ENCODE results near the gene ITGB1. TPM values are rescaled to one million over a fixed set of nuclear protein-coding genes. Genes with fewer than 3 reads are reported as not detected.

Gene ITGB1
- total and polyA plus RNA-seq, 2 of the 8 experiments (the other 6 are each of a cell fraction or from before 2014, with no cell fraction given): 82.7 to 321 TPM

GRCh38 chr10:32984003-32984600 lies 26.1 kb upstream of the ITGB1 start:
- H3K79me1 ChIP-seq (ENCODE audit: low read depth, low read length): no peaks in the 10 kb centered on the region
- H3K4me1 ChIP-seq (replicated peaks in 1 of 4; ENCODE audit: control insufficient read depth in 3 of 4, insufficient read depth in 4 of 4, low read length in 3 of 4): peaks cover 0 to 9% (median 2%) of the 10 kb centered on the region in 4 experiments; a peak in 4 of 7 replicates
- FAIRE-seq: no peak
- no peak overlapping the region for H4K8ac ChIP-seq (ENCODE audit: extremely low read depth, insufficient read depth, low read length)
- H2AFZ ChIP-seq (ENCODE audit: low read length): no peak overlapping the region
- no peak for DNase-seq (ENCODE audit: low read depth in 1 of 2, low spot score in 2 of 2)
- ChIA-PET CTCF (ENCODE audit: partially characterized antibody) (interaction anchor here (1.8 to 2.4 kb wide), 2 partner anchors 23 to 25 kb away, joined by 7 to 9 read pairs; no protein-coding TSS in a partner anchor), POLR2A (ENCODE audit: partially characterized antibody) (no interaction called here)
- H2BK5ac ChIP-seq (ENCODE audit: low read depth, low read length): no peak overlapping the region
- H3K18ac ChIP-seq (ENCODE audit: extremely low read depth, low read length): no peak overlapping the region
- no peaks in the 10 kb centered on the region for H3K9me3 ChIP-seq (ENCODE audit: insufficient read depth in 2 of 2, low read depth in 1 of 2, low read length in 1 of 2)
- H3K36me3 ChIP-seq (ENCODE audit: control insufficient read depth in 2 of 4, insufficient read depth in 4 of 4, low read length in 3 of 4): no peaks in the 10 kb centered on the region
- WGBS, 2 experiments (ENCODE audit: extremely low coverage in 1 of 2, insufficient coverage in 1 of 2, insufficient read length in 1 of 2, insufficient replicate concordance in 2 of 2, low coverage in 1 of 2, low lambda C conversion rate in 2 of 2, missing lambda C conversion rate in 1 of 2): 94% methylated on average over 4 of the region's 4 CpGs; no CpG with 5 or more reads in 1 of the 2 experiments
- no peaks in the 10 kb centered on the region for H3K79me2 ChIP-seq (ENCODE audit: control insufficient read depth in 1 of 2, insufficient read depth in 2 of 2, low read length in 2 of 2)
- no peak overlapping the region for H3K14ac ChIP-seq (ENCODE audit: insufficient read length)
- no peak overlapping the region for H4K5ac ChIP-seq (ENCODE audit: insufficient read length, low read depth, low read length)
- no peak overlapping the region for H3K4me3 ChIP-seq (ENCODE audit: extremely low read depth in 1 of 4, insufficient read depth in 2 of 4, low read depth in 3 of 4, low read length in 4 of 4)
- H4K91ac ChIP-seq (replicated peaks; ENCODE audit: insufficient read length, low read length): no peak overlapping the region
- no peak overlapping the region for H2AK5ac ChIP-seq (ENCODE audit: low read depth, low read length)
- H3K23ac ChIP-seq (ENCODE audit: insufficient read length): no peak overlapping the region
- no peak overlapping the region for H3K9ac ChIP-seq (replicated peaks in 1 of 4; ENCODE audit: extremely low read depth in 1 of 4, low read depth in 3 of 4, low read length in 3 of 4)
- H3K27me3 ChIP-seq (replicated peaks in 1 of 4; ENCODE audit: control insufficient read depth in 3 of 4, extremely low read depth in 1 of 4, insufficient read depth in 3 of 4, low read length in 3 of 4): no peaks in the 10 kb centered on the region
- no peak overlapping the region for H2BK15ac ChIP-seq (ENCODE audit: low read length)
- H2BK20ac ChIP-seq (ENCODE audit: low read length): no peak overlapping the region
- no peaks in the 10 kb centered on the region for H4K20me1 ChIP-seq (replicated peaks in 1 of 2; ENCODE audit: control insufficient read depth in 1 of 2, insufficient read depth in 2 of 2, low read length in 2 of 2)
- no peak overlapping the region for H3K4me2 ChIP-seq (ENCODE audit: insufficient read depth in 1 of 2, low read depth in 2 of 2, low read length in 2 of 2)
- H2BK120ac ChIP-seq (replicated peaks; ENCODE audit: low read depth, low read length): no peak overlapping the region
- H3K4ac ChIP-seq (replicated peaks; ENCODE audit: insufficient read length, low read depth, low read length): no peak overlapping the region
- H3K23me2 ChIP-seq (ENCODE audit: low read depth, low read length): peaks cover 4% of the 10 kb centered on the region
- H3K27ac ChIP-seq (ENCODE audit: low read depth, low read length): no peak overlapping the region
- no peak overlapping the region for H2BK12ac ChIP-seq (ENCODE audit: low read depth, low read length)
- no peak overlapping the region for H3K56ac ChIP-seq (replicated peaks; ENCODE audit: insufficient read length, low read depth, low read length)
- TF ChIP-seq EZH2 (IDR thresholded peaks at IDR 0.05; ENCODE audit: low read depth, low read length, severe bottlenecking) (no peak), SUZ12 (IDR thresholded peaks at IDR 0.05; ENCODE audit: low read length) (no peak), ATF3 (IDR thresholded peaks at IDR 0.05; ENCODE audit: insufficient read depth, low read depth, low read length) (no peak), CBX5 (IDR thresholded peaks at IDR 0.05; ENCODE audit: low read depth, low read length) (no peak), SIN3A (conservative IDR thresholded peaks at IDR 0.05 in 1 of 2, IDR thresholded peaks at IDR 0.05 in 1 of 2; ENCODE audit: low read depth in 1 of 2, low read length in 2 of 2) (no peak), SP1 (IDR thresholded peaks at IDR 0.05; ENCODE audit: low read depth, low read length) (no peak), SAP30 (IDR thresholded peaks at IDR 0.05; ENCODE audit: insufficient read depth, insufficient replicate concordance, low read length) (no peak), JUN (IDR thresholded peaks at IDR 0.05; ENCODE audit: low read depth, low read length) (no peak), SRF (IDR thresholded peaks at IDR 0.05; ENCODE audit: low read depth, low read length) (no peak), TAF1 (IDR thresholded peaks at IDR 0.05; ENCODE audit: low read depth, low read length) (no peak)

Measured in H1 (cell line).